IMR-90 (cell line): ENCODE measurements around the gene TNNC1. TPM values are rescaled to one million over a fixed set of nuclear protein-coding genes. Genes with fewer than 3 reads are reported as not detected.
A peak's percentile ranks its signal among the peaks of the same experiment; 100 is the strongest.

Experiments used
- ATAC-seq: fragments of 200-7000 bp; cut with Tn5 transposase; 2 replicates; pipeline ENCODE4 v1.9.1; 2020; ENCODE audit warnings: low read depth, mild to moderate bottlenecking, moderate library complexity
- BruUV-seq: library from RNA; stranded (reverse); fragments of 400-500 nt; replicated peaks from 2 replicates; lab custom pipeline; 2021; lab: Mats Ljungman, UMichigan
- CTCF ChIA-PET: fragments of 300-600 bp; formaldehyde crosslinking; extraction: SDS; loops from one replicate; lab custom pipeline; 2021; ENCODE audit warnings: antibody characterized with exemption; lab: Yijun Ruan, JAX
- POLR2A ChIA-PET: fragments of 300-600 bp; sonication (Branson Sonifier 250); formaldehyde crosslinking; loops from one replicate; lab custom pipeline; 2022; ENCODE audit warnings: antibody characterized with exemption; ENCODE audit not compliant: unreplicated experiment; lab: Charles Lee
- DNase-seq: peaks from one replicate; pipeline ENCODE4 v3.0.0; 2013
- H2AFZ ChIP-seq: replicated peaks from 2 replicates; pipeline ENCODE3; 2013; ENCODE audit warnings: low read length, mild to moderate bottlenecking; ENCODE audit not compliant: poor library complexity
- H2AK5ac ChIP-seq: 2 replicates; pipeline ENCODE4 v1.6.1; 2013; ENCODE audit warnings: low read depth, low read length, inconsistent platforms
- H2AK9ac ChIP-seq: replicated peaks from 2 replicates; pipeline ENCODE3; 2013; ENCODE audit warnings: mild to moderate bottlenecking, low read depth, low read length, moderate library complexity; ENCODE audit not compliant: poor library complexity
- H2BK120ac ChIP-seq: 2 replicates; pipeline ENCODE4 v1.6.1; 2013; ENCODE audit warnings: low read depth, low read length, inconsistent platforms
- H2BK15ac ChIP-seq: 3 replicates; pipeline ENCODE4 v1.6.1; 2013; ENCODE audit warnings: low read depth, low read length, inconsistent platforms
- H2BK20ac ChIP-seq: 2 replicates; pipeline ENCODE4 v1.6.1; 2013; ENCODE audit warnings: low read depth, mild to moderate bottlenecking, inconsistent platforms, low read length, moderate library complexity
- H2BK5ac ChIP-seq: 2 replicates; pipeline ENCODE4 v1.6.1; 2013; ENCODE audit warnings: mild to moderate bottlenecking, low read depth, low read length, inconsistent platforms; ENCODE audit not compliant: poor library complexity, severe bottlenecking
- H3K14ac ChIP-seq: replicated peaks from 2 replicates; pipeline ENCODE4 v1.6.1; 2013; ENCODE audit warnings: low read depth, low read length, inconsistent platforms
- H3K18ac ChIP-seq: 2 replicates; pipeline ENCODE4 v1.6.1; 2013; ENCODE audit warnings: low read depth, low read length, control low read depth
- H3K23ac ChIP-seq: 2 replicates; pipeline ENCODE4 v1.6.1; 2013; ENCODE audit warnings: low read depth, low read length, inconsistent platforms
- H3K27ac ChIP-seq: 2 replicates; pipeline ENCODE4 v1.5.1; 2013; ENCODE audit warnings: mild to moderate bottlenecking, control low read depth, low read length; ENCODE audit not compliant: insufficient read depth
- H3K27me3 ChIP-seq: 2 replicates; pipeline ENCODE4 v1.6.1; 2013; ENCODE audit warnings: low read length; ENCODE audit not compliant: control insufficient read depth, insufficient read depth
- H3K36me3 ChIP-seq: 2 replicates; pipeline ENCODE4 v1.6.1; 2013; ENCODE audit warnings: low read length, mixed read lengths; ENCODE audit not compliant: control insufficient read depth, insufficient read depth
- H3K4ac ChIP-seq: 2 replicates; pipeline ENCODE4 v1.6.1; 2013; ENCODE audit warnings: low read depth, low read length, inconsistent platforms
- H3K4me1 ChIP-seq: 2 replicates; pipeline ENCODE4 v1.6.1; 2013; ENCODE audit warnings: low read length, mixed read lengths; ENCODE audit not compliant: control insufficient read depth, insufficient read depth
- H3K4me2 ChIP-seq: 2 replicates; pipeline ENCODE4 v1.6.1; 2013; ENCODE audit warnings: low read depth, mild to moderate bottlenecking, control low read depth, low read length, moderate library complexity
- H3K4me3 ChIP-seq: 2 replicates; pipeline ENCODE4 v1.5.1; 2013; ENCODE audit warnings: low read depth, mild to moderate bottlenecking, control low read depth, low read length, moderate library complexity; ENCODE audit not compliant: insufficient read depth
- H3K56ac ChIP-seq: 2 replicates; pipeline ENCODE4 v1.6.1; 2013; ENCODE audit warnings: low read length, inconsistent platforms; ENCODE audit not compliant: insufficient read depth; ENCODE audit errors: extremely low read depth
- H3K79me1 ChIP-seq, 2 experiments: 2 replicates each; pipeline ENCODE4 v1.6.1; 2013; ENCODE audit warnings: low read length in 2 of 2, inconsistent platforms in 1 of 2, low read depth in 1 of 2
- H3K9ac ChIP-seq: 2 replicates; pipeline ENCODE4 v1.6.1; 2013; ENCODE audit warnings: low read depth, low read length, control low read depth
- H3K9me1 ChIP-seq: 2 replicates; pipeline ENCODE4 v1.6.1; 2013; ENCODE audit warnings: low read length, inconsistent platforms; ENCODE audit not compliant: insufficient read depth
- H3K9me3 ChIP-seq: 2 replicates; pipeline ENCODE4 v1.6.1; 2013; ENCODE audit warnings: low read length; ENCODE audit not compliant: control insufficient read depth, insufficient read depth
- H4K20me1 ChIP-seq: 2 replicates; pipeline ENCODE4 v1.6.1; 2013; ENCODE audit warnings: low read length, inconsistent platforms; ENCODE audit not compliant: insufficient read depth
- H4K5ac ChIP-seq: 2 replicates; pipeline ENCODE4 v1.6.1; 2013; ENCODE audit warnings: mild to moderate bottlenecking, low read depth, low read length, control low read depth
- H4K8ac ChIP-seq, 2 experiments: 2 replicates each; pipeline ENCODE4 v1.6.1; 2013; ENCODE audit warnings: low read depth in 2 of 2, low read length in 2 of 2, control low read depth in 1 of 2, inconsistent platforms in 1 of 2
- H4K91ac ChIP-seq: 2 replicates; pipeline ENCODE4 v1.6.1; 2013; ENCODE audit warnings: low read depth, low read length, inconsistent platforms; ENCODE audit not compliant: insufficient read depth
- BHLHE40 ChIP-seq: fragments of 150-350 bp; IDR thresholded peaks from 2 replicates; pipeline ENCODE4 v1.6.1; 2016; ENCODE audit warnings: mild to moderate bottlenecking, low read depth, low read length
- CEBPB ChIP-seq: IDR thresholded peaks from 2 replicates; pipeline ENCODE4 v1.6.1; 2012; ENCODE audit warnings: low read depth, low read length, improper control_type of control experiment
- CHD1 ChIP-seq: IDR thresholded peaks from 2 replicates; pipeline ENCODE4 v1.6.1; 2012; ENCODE audit warnings: low read depth, low read length, improper control_type of control experiment
- CTCF ChIP-seq: conservative IDR thresholded peaks from 2 replicates; pipeline ENCODE4 v1.5.1; 2012; ENCODE audit warnings: mild to moderate bottlenecking, low read depth, low read length, improper control_type of control experiment
- ELK1 ChIP-seq: fragments of 150-350 bp; IDR thresholded peaks from 2 replicates; pipeline ENCODE4 v1.6.1; 2016; ENCODE audit warnings: low read depth, mild to moderate bottlenecking, low read length, moderate library complexity, borderline replicate concordance
- FOS ChIP-seq: fragments of 150-350 bp; IDR thresholded peaks from 2 replicates; pipeline ENCODE4 v1.6.1; 2016; ENCODE audit warnings: low read depth, low read length
- MAFK ChIP-seq: IDR thresholded peaks from 2 replicates; pipeline ENCODE4 v1.6.1; 2012; ENCODE audit warnings: low read depth, low read length, improper control_type of control experiment
- MAZ ChIP-seq: IDR thresholded peaks from 2 replicates; pipeline ENCODE4 v1.6.1; 2012; ENCODE audit warnings: low read depth, mild to moderate bottlenecking, low read length, improper control_type of control experiment, moderate library complexity, borderline replicate concordance
- MXI1 ChIP-seq: IDR thresholded peaks from 2 replicates; pipeline ENCODE4 v1.6.1; 2012; ENCODE audit warnings: low read depth, mild to moderate bottlenecking, low read length, moderate library complexity, borderline replicate concordance
- NFE2L2 ChIP-seq: fragments of 150-350 bp; IDR thresholded peaks from 2 replicates; pipeline ENCODE4 v1.6.1; 2016; ENCODE audit warnings: low read depth, mild to moderate bottlenecking, low read length
- POLR2A ChIP-seq: IDR thresholded peaks from 2 replicates; pipeline ENCODE4 v1.6.1; 2012; ENCODE audit warnings: mild to moderate bottlenecking, low read depth, low read length
- RAD21 ChIP-seq: IDR thresholded peaks from 2 replicates; pipeline ENCODE4 v1.6.1; 2012; ENCODE audit warnings: low read length, improper control_type of control experiment
- RCOR1 ChIP-seq: IDR thresholded peaks from 2 replicates; pipeline ENCODE4 v1.6.1; 2012; ENCODE audit warnings: mild to moderate bottlenecking, low read length, improper control_type of control experiment; ENCODE audit not compliant: insufficient replicate concordance
- SMC3 ChIP-seq: fragments of 150-350 bp; IDR thresholded peaks from 2 replicates; pipeline ENCODE4 v1.6.1; 2016; ENCODE audit warnings: low read depth, mild to moderate bottlenecking, antibody characterized with exemption, low read length, moderate library complexity
- USF2 ChIP-seq: fragments of 150-350 bp; IDR thresholded peaks from 2 replicates; pipeline ENCODE4 v1.6.1; 2017; ENCODE audit warnings: mild to moderate bottlenecking, antibody characterized with exemption, low read length, low read depth
- WGBS, 2 experiments: methylation state at CpG; one replicate each; pipeline versions ENCODE4 v1.1.5 to v1.1.7; 2013; ENCODE audit warnings: missing lambda C conversion rate in 2 of 2; ENCODE audit not compliant: insufficient read length in 1 of 2; ENCODE audit errors: extremely low coverage in 2 of 2; 5-methylcytosine and 5-hydroxymethylcytosine counted together
- dilution Hi-C: fragments of 300-500 bp; cut with HindIII; formaldehyde crosslinking; loops from one replicate; pipeline ENCODE4 v1.14.3; 2018; ENCODE audit warnings: low sequenced_read_pairs; ENCODE audit not compliant: unreplicated experiment
- in situ Hi-C: fragments of 300-500 bp; cut with MboI; formaldehyde crosslinking; loops from 3 replicates; pipeline ENCODE4 v1.14.3; 2019; ENCODE audit warnings: low sequenced_read_pairs, inconsistent platforms, mixed read lengths
- intact Hi-C: fragments of 100-400 bp; cut with micrococcal nuclease; formaldehyde crosslinking; loops from 2 replicates; pipeline ENCODE4 v1.10.0; 2022
- polyA plus RNA-seq, 3 experiments: library from polyadenylated mRNA; depleted of rRNA; stranded (reverse); fragments of >200 nt; gene quantifications; 2 replicates each; pipeline ENCODE4 v1.2.3, GENCODE V29; 2012; ENCODE audit warnings: low replicate concordance in 1 of 3
- total RNA-seq: library from RNA; depleted of rRNA; stranded (reverse); fragments of >200 nt; gene quantifications from 2 replicates; pipeline ENCODE4 v1.2.3, GENCODE V29; 2012

Gene TNNC1
- total and polyA plus RNA-seq, 2 of the 4 experiments (the other 2 are of a cell fraction): 1.3 to 4.6 TPM

GRCh38 chr3:52437326-52438103 lies 16.3 kb downstream of the TNNC1 start:
- Histone ChIP-seq H3K27ac (no peak overlapping the region), H3K36me3 (no peaks in the 10 kb centered on the region), H3K4me3 (no peak overlapping the region), H3K27me3 (peaks cover 17% of the 10 kb centered on the region), H3K4ac (no peak overlapping the region), H3K23ac (no peak overlapping the region), H3K18ac (no peak overlapping the region), H2AFZ (no peak overlapping the region), H3K4me2 (no peak overlapping the region), H4K8ac (0 out of 4 replicates have a peak overlapping the region, but pooled peaks of 1 of the 2 experiments have one; percentile 72), H3K9me1 (no peaks in the 10 kb centered on the region), H3K79me1 (no peaks in the 10 kb centered on the region), H3K4me1 (peaks cover 10% of the 10 kb centered on the region; the same call in 1 of the 2 replicates), H2BK120ac (no peak overlapping the region), H3K14ac (no peak overlapping the region), H3K9me3 (no peaks in the 10 kb centered on the region), H2BK20ac (no peak overlapping the region), H4K5ac (no peak overlapping the region; the same call in 1 of the 2 replicates), H4K20me1 (no peaks in the 10 kb centered on the region), H3K56ac (no peak overlapping the region), H2AK9ac (no peak overlapping the region), H4K91ac (no peak overlapping the region), H2AK5ac (peak overlapping the region; percentile 0; the same call in 1 of the 2 replicates), H3K9ac (no peak overlapping the region), H2BK5ac (no peak overlapping the region), H2BK15ac (no peak overlapping the region)
- 95% methylated on average over 9 of the region's 15 CpGs; no CpG with 5 or more reads in 1 of the 2 experiments for WGBS, 2 experiments
- DNase-seq (no peak), ATAC-seq (no peak)
- intact Hi-C loops: no loop called here
- ChIA-PET CTCF (no interaction called here), POLR2A (no interaction called here)
- in situ Hi-C loops: no loop called here
- dilution Hi-C loops: no loop called here
- BruUV-seq: no TSS peak
- no peak for TF ChIP-seq MAZ
- no peak for TF ChIP-seq SMC3
- TF ChIP-seq NFE2L2: no peak
- TF ChIP-seq FOS: no peak
- no peak for TF ChIP-seq MAFK
- no peak for TF ChIP-seq MXI1
- TF ChIP-seq POLR2A: no peak
- no peak for TF ChIP-seq ELK1
- no peak for TF ChIP-seq RAD21
- no peak for TF ChIP-seq BHLHE40
- TF ChIP-seq CTCF: no peak
- TF ChIP-seq RCOR1: no peak
- TF ChIP-seq USF2: no peak
- TF ChIP-seq CHD1: no peak
- TF ChIP-seq CEBPB: no peak
